Measurements from ENCODE around the gene OTC.

OTC gene

DNA sequence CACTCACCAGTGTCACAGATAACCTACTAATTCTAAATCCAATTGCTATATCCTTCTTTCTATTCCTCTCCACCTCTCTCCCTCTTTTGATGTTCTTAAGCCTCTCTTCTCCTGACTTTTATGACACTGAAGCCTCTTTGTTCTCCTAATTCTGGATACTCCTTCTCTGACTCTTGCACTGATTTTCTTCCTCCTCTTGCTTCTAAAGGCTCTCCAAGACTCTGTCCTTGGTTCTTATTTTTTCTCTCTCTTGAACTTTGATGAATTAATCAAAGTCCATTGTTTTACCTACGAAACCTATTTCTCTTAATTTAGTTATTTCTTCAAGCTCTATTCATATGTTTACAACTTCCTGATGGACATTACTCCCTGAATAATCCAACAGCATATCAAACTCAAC, 113.3 kb downstream of the OTC start:
- Histone ChIP-seq H3K4me3 (ENCODE audit: low read depth, low read length) (no peak overlapping the region), H3K27ac (no peak overlapping the region), H3K36me3 (replicated peaks) (no peaks in the 10 kb centered on the region), H3K27me3 (replicated peaks) (no peaks in the 10 kb centered on the region)
- no peak for DNase-seq
- TF ChIP-seq, protein P1, sequence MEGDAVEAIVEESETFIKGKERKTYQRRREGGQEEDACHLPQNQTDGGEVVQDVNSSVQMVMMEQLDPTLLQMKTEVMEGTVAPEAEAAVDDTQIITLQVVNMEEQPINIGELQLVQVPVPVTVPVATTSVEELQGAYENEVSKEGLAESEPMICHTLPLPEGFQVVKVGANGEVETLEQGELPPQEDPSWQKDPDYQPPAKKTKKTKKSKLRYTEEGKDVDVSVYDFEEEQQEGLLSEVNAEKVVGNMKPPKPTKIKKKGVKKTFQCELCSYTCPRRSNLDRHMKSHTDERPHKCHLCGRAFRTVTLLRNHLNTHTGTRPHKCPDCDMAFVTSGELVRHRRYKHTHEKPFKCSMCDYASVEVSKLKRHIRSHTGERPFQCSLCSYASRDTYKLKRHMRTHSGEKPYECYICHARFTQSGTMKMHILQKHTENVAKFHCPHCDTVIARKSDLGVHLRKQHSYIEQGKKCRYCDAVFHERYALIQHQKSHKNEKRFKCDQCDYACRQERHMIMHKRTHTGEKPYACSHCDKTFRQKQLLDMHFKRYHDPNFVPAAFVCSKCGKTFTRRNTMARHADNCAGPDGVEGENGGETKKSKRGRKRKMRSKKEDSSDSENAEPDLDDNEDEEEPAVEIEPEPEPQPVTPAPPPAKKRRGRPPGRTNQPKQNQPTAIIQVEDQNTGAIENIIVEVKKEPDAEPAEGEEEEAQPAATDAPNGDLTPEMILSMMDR (IDR thresholded peaks at IDR 0.05; ENCODE audit: low read depth, low read length, missing control alignments) = no peak
- in situ Hi-C loops (cut with HindIII; ENCODE audit: low pct_ligation_motif_present, low sequenced_read_pairs) = no loop called here

DNA sequence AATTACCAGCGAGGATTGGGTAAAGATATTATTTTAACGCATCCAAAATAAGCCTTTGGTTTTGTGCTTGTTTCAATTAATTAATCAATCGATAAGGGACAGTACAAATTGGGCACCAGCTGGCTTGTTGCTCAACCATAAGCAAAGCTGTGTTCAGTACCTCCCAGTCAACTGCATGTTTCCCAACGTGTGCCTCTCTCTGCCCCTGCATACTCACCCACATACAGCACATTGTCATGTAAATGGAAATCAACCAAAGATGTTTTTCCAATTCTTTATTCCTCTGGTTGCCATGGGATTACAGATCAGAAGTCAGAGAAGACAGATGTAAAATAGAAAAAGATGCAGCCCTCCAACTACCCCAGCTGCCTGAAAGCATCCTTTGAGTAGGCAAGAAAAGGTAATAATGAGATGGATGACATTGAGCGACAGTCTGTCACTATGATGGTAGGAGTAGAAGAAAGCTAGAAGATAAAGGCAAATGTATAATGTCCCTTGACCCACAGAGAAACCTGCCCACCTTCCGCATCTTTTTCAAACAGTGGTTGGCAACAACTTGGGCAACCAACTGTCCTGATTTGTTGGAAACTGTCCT, 116.3 kb downstream of the OTC start:
- no peaks in the 10 kb centered on the region for H3K27me3 ChIP-seq (replicated peaks)
- TF ChIP-seq, protein P1 (IDR thresholded peaks at IDR 0.05; ENCODE audit: low read depth, low read length, missing control alignments) = no peak
- no peak overlapping the region for H3K4me3 ChIP-seq (ENCODE audit: low read depth, low read length)
- no peak overlapping the region for H3K27ac ChIP-seq
- DNase-seq = no peak
- in situ Hi-C loops (cut with HindIII; ENCODE audit: low pct_ligation_motif_present, low sequenced_read_pairs) = no loop called here
- no peaks in the 10 kb centered on the region for H3K36me3 ChIP-seq (replicated peaks)

Data from brain microvascular endothelial cell (primary cell).